HepG2 (cell line): ENCODE data around the gene UBAC2. TPM values are rescaled to one million over a fixed set of nuclear protein-coding genes. Genes with fewer than 3 reads are reported as not detected.

Experiments
- ATAC-seq: fragments of 200-7000 bp; cut with Tn5 transposase; 3 replicates; pipeline ENCODE4 v1.9.1; 2020; ENCODE audit warnings: mild to moderate bottlenecking, moderate library complexity
- BruUV-seq: library from RNA; stranded (reverse); fragments of 400-500 nt; replicated peaks from 2 replicates; lab custom pipeline; 2021; lab: Mats Ljungman, UMichigan
- CTCF ChIA-PET: fragments of 300-600 bp; formaldehyde crosslinking; extraction: SDS; loops from one replicate; lab custom pipeline; 2021; ENCODE audit warnings: low total read pairs, inconsistent platforms, low intra/inter-chr PET ratio; lab: Yijun Ruan, JAX
- POLR2A ChIA-PET: fragments of 350-600 bp; sonication (Branson Sonifier 250); formaldehyde crosslinking; loops from one replicate; lab custom pipeline; 2020; ENCODE audit warnings: antibody characterized with exemption, inconsistent platforms; lab: Yijun Ruan, JAX
- DNase-seq: peaks from one replicate; pipeline ENCODE4 v3.0.0-alpha.2; 2015; ENCODE audit warnings: low spot score
- FAIRE-seq: peaks from 3 replicates; lab custom pipeline; 2011; peaks lifted over from hg19 to GRCh38; lab: Jason Lieb, UNC
- H2AFZ ChIP-seq: one replicate; pipeline ENCODE4 v1.6.1; 2011; ENCODE audit warnings: low read length, inconsistent platforms
- H3K27ac ChIP-seq: fragments of 300-600 bp; 3 replicates; pipeline ENCODE4 v1.8.0; 2011; ENCODE audit warnings: mixed run types, mild to moderate bottlenecking, mixed read lengths, low read length, inconsistent platforms; ENCODE audit not compliant: insufficient read depth; ENCODE audit errors: extremely low read length
- H3K27me3 ChIP-seq, 2 experiments: fragments of 200-600 bp in 1 of 2; 2 replicates in 1 of 2; 3 replicates in 1 of 2; pipeline versions ENCODE4 v1.6.0 to v1.8.0; 2011; ENCODE audit warnings: low read length in 2 of 2, mild to moderate bottlenecking in 2 of 2, moderate library complexity in 2 of 2, inconsistent platforms in 1 of 2; ENCODE audit not compliant: insufficient read depth in 2 of 2, control insufficient read depth in 1 of 2
- H3K36me3 ChIP-seq, 2 experiments: fragments of 200-600 bp in 1 of 2; replicated peaks in 1 of 2; 2 replicates in 1 of 2; 3 replicates in 1 of 2; pipeline versions ENCODE4 v1.5.1 to v1.8.0; 2011; ENCODE audit warnings: low read length in 2 of 2, inconsistent platforms in 1 of 2; ENCODE audit not compliant: insufficient read depth in 2 of 2, control insufficient read depth in 1 of 2
- H3K4me1 ChIP-seq: 2 replicates; pipeline ENCODE4 v1.5.1; 2012; ENCODE audit warnings: low read length, inconsistent platforms; ENCODE audit not compliant: insufficient read depth
- H3K4me2 ChIP-seq: 2 replicates; pipeline ENCODE4 v1.6.0; 2011; ENCODE audit warnings: low read depth, low read length, inconsistent platforms
- H3K4me3 ChIP-seq, 3 experiments: fragments of 200-600 bp in 1 of 3; sonication (generic), shearing (Covaris generic) in 1 of 3; replicated peaks in 1 of 3; 2 replicates each; pipeline ENCODE4 v1.5.1; 2011 to 2016; ENCODE audit warnings: low read length in 3 of 3, inconsistent platforms in 2 of 3, low read depth in 2 of 3, mild to moderate bottlenecking in 2 of 3, control low read depth in 1 of 3, mixed read lengths in 1 of 3; ENCODE audit not compliant: insufficient read depth in 1 of 3
- H3K79me2 ChIP-seq: one replicate; pipeline ENCODE4 v1.6.1; 2011; ENCODE audit warnings: low read length, inconsistent platforms; ENCODE audit not compliant: insufficient read depth
- H3K9ac ChIP-seq: 2 replicates; pipeline ENCODE4 v1.6.0; 2011; ENCODE audit warnings: mild to moderate bottlenecking, low read depth, low read length, inconsistent platforms; ENCODE audit not compliant: insufficient read depth
- H3K9me3 ChIP-seq: 2 replicates; pipeline ENCODE4 v1.5.1; 2012; ENCODE audit warnings: mild to moderate bottlenecking, low read length
- H4K20me1 ChIP-seq: 2 replicates; pipeline ENCODE4 v1.6.0; 2011; ENCODE audit warnings: inconsistent platforms, mild to moderate bottlenecking, low read length, moderate library complexity; ENCODE audit not compliant: insufficient read depth
- DPF2 ChIP-seq: sonication (generic); formaldehyde crosslinking; IDR thresholded peaks from 2 replicates; pipeline ENCODE4 v1.4.0; 2020; ENCODE audit warnings: mild to moderate bottlenecking, low read depth, missing genetic modification reagents, borderline replicate concordance
- KLF12 ChIP-seq: sonication (generic); formaldehyde crosslinking; IDR thresholded peaks from 2 replicates; pipeline ENCODE4 v1.4.0; 2020; ENCODE audit warnings: missing genetic modification reagents, borderline replicate concordance
- RBM39 ChIP-seq: fragments of 200-400 bp; formaldehyde crosslinking; IDR thresholded peaks from one replicate; pipeline ENCODE4 v1.6.1; 2018; ENCODE audit warnings: antibody characterized with exemption, mild to moderate bottlenecking, low read depth, low read length; ENCODE audit not compliant: poor library complexity, severe bottlenecking
- SMARCC2 ChIP-seq: fragments of 450-650 bp; IDR thresholded peaks from 2 replicates; pipeline ENCODE4 v1.6.1; 2017; ENCODE audit warnings: antibody characterized with exemption, mild to moderate bottlenecking
- TEAD2 ChIP-seq: sonication (generic); formaldehyde crosslinking; IDR thresholded peaks from 2 replicates; pipeline ENCODE4 v1.9.0; 2021; ENCODE audit warnings: missing genetic modification reagents
- YEATS2 ChIP-seq: sonication (generic); formaldehyde crosslinking; IDR thresholded peaks from 2 replicates; pipeline ENCODE4 v1.4.0; 2020; ENCODE audit warnings: missing genetic modification reagents, borderline replicate concordance
- ZNF670 ChIP-seq: sonication (generic); formaldehyde crosslinking; IDR thresholded peaks from 2 replicates; pipeline ENCODE4 v1.8.0; 2022; ENCODE audit warnings: mild to moderate bottlenecking, missing genetic modification reagents, borderline replicate concordance
- ZNF839 ChIP-seq: sonication (generic); formaldehyde crosslinking; IDR thresholded peaks from 2 replicates; pipeline ENCODE4 v1.4.0; 2020; ENCODE audit warnings: missing genetic modification reagents, mild to moderate bottlenecking, borderline replicate concordance
- WGBS: methylation state at CpG from one replicate; pipeline ENCODE4 v1.1.6; 2017; ENCODE audit warnings: low lambda C conversion rate; 5-methylcytosine and 5-hydroxymethylcytosine counted together
- in situ Hi-C: cut with HindIII; loops from 2 replicates; pipeline ENCODE4 v1.10.0; 2017; ENCODE audit warnings: low pct_unique_long_range_greater_than_20kb; ENCODE audit not compliant: extremely low pct_ligation_motif_present
- intact Hi-C: fragments of 100-400 bp; cut with micrococcal nuclease; formaldehyde crosslinking; loops from one replicate; pipeline ENCODE4 v1.10.0; 2022; ENCODE audit not compliant: unreplicated experiment
- polyA plus RNA-seq, 8 experiments: library from polyadenylated mRNA; depleted of rRNA in 3 of 8; stranded (reverse) in 7 of 8; unstranded in 1 of 8; fragments of >200 nt; fragmentation: Illumina TruSeq in 4 of 8; extraction: Trizol in 4 of 8; gene quantifications; 2 replicates each; pipeline versions ENCODE4 v1.2.1 to v1.2.3, GENCODE V29; 2011 to 2016; ENCODE audit warnings: low read depth in 4 of 8, missing spikeins in 1 of 8, mixed read lengths in 1 of 8; ENCODE audit not compliant: insufficient read depth in 1 of 8
- total RNA-seq, 5 experiments: library from RNA; depleted of rRNA; stranded (reverse); fragments of >200 nt; fragmentation: Illumina TruSeq; extraction: Trizol; gene quantifications; 2 replicates each; pipeline ENCODE4 v1.2.3, GENCODE V29; 2016; ENCODE audit warnings: low read depth in 1 of 5
- TF ChIP-seq, protein P1 (sequence below): sonication (generic); formaldehyde crosslinking; conservative IDR thresholded peaks from 2 replicates; pipeline ENCODE4 v1.5.0; 2020; ENCODE audit warnings: missing genetic modification reagents
- TF ChIP-seq, protein P2 (sequence below): sonication (generic); formaldehyde crosslinking; IDR thresholded peaks from 2 replicates; pipeline ENCODE4 v1.5.1; 2020; ENCODE audit warnings: missing genetic modification reagents, mild to moderate bottlenecking, borderline replicate concordance

UBAC2 gene
- total and polyA plus RNA-seq, 2 of the 13 experiments (the other 11 are each of a cell fraction or from before 2014, with no cell fraction given) = 61.3 to 80.8 TPM

DNA sequence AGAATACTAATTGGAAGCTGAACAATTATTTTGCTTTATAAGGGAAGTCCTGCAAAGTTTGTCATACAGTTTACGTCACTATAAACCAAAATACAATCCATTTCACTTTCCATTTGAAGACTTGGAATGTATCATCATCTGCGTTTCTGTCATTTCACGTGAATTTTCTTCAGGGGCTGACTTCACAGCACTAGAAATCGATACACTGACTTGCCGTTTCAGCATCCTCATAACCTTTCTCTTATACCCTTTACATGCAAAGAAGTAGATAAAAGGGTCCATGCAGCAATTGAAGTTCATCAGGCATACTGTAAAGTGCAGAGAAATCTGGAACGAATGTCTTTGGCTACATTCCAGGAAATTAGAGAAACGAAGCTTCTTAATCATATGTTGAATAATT, 94.3 kb downstream of the UBAC2 start:
- FAIRE-seq = no peak
- TF ChIP-seq KLF12 (CRISPR knock-in tag) (no peak), ZNF670 (CRISPR knock-in tag) (no peak), DPF2 (CRISPR knock-in tag) (no peak), SMARCC2 (no peak)
- TF ChIP-seq, protein P1, sequence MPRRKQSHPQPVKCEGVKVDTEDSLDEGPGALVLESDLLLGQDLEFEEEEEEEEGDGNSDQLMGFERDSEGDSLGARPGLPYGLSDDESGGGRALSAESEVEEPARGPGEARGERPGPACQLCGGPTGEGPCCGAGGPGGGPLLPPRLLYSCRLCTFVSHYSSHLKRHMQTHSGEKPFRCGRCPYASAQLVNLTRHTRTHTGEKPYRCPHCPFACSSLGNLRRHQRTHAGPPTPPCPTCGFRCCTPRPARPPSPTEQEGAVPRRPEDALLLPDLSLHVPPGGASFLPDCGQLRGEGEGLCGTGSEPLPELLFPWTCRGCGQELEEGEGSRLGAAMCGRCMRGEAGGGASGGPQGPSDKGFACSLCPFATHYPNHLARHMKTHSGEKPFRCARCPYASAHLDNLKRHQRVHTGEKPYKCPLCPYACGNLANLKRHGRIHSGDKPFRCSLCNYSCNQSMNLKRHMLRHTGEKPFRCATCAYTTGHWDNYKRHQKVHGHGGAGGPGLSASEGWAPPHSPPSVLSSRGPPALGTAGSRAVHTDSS (CRISPR knock-in tag) = no peak
- Histone ChIP-seq H3K4me2 (no peak overlapping the region), H4K20me1 (no peaks in the 10 kb centered on the region), H3K9me3 (no peaks in the 10 kb centered on the region), H3K4me1 (no peaks in the 10 kb centered on the region), H2AFZ (no peak overlapping the region), H3K36me3 (peaks cover 3 to 7% of the 10 kb centered on the region in 2 experiments; a peak in 2 of 5 replicates), H3K27me3 (no peaks in the 10 kb centered on the region), H3K4me3 (no peak overlapping the region), H3K79me2 (no peaks in the 10 kb centered on the region), H3K9ac (no peak overlapping the region), H3K27ac (no peak overlapping the region)
- BruUV-seq = no TSS peak
- DNase-seq = no peak
- ATAC-seq = no peak
- ChIA-PET POLR2A (no interaction called here), CTCF (no interaction called here)
- in situ Hi-C loops = no loop called here
- intact Hi-C loops = no loop called here
- WGBS = 95% methylated on average over 7 of the region's 7 CpGs

DNA sequence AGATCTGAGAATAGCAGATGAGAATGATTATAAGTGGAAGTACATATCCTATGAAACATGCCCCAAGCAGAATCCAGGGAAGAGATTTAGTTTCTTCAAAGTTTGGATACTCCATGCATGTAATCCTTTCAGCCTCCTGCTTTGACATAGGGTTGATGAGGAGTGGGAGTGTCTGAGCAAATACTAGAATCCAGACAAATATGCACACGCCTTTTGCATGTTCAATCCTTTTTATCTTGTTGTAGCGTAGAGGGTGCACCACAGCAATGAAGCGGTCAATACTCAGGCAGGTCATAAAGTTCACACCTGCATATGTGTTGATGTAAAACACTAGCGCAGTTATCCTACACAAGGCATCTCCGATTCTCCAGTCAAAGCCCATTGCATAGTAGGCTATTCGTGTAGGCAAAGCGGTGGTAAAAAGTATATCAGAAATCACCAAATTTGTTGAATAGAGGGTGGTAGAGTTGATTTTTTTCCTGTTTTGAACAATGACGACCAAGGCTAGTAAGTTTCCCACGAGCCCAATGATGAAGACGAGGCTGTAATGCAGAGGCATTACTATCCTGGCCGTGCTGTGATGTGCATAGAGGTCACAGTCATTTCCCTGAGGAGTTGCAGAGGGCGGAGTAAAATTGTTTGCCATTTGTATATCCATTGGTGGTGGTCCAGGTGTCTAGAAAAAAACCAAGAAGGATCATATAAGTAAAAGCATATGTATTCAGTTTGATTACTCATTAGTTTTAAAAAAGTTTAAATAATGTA, 95.0 kb downstream of the UBAC2 start:
- no peak for FAIRE-seq

More for the DNA sequence above, 95.0 kb downstream of the UBAC2 start:
- Histone ChIP-seq H3K4me1 (no peaks in the 10 kb centered on the region), H3K79me2 (no peaks in the 10 kb centered on the region), H3K36me3 (peaks cover 3 to 7% of the 10 kb centered on the region in 2 experiments; a peak in 2 of 5 replicates), H4K20me1 (no peaks in the 10 kb centered on the region), H3K9me3 (no peaks in the 10 kb centered on the region), H3K4me3 (no peak overlapping the region), H3K27me3 (no peaks in the 10 kb centered on the region), H3K9ac (no peak overlapping the region), H2AFZ (no peak overlapping the region), H3K27ac (no peak overlapping the region), H3K4me2 (no peak overlapping the region)
- DNase-seq (no peak), ATAC-seq (no peak)
- CTCF ChIA-PET = no interaction called here
- POLR2A ChIA-PET = no interaction called here
- TF ChIP-seq YEATS2 (no peak), TEAD2 (no peak), ZNF839 (no peak), RBM39 (no peak)
- TF ChIP-seq, protein P2, sequence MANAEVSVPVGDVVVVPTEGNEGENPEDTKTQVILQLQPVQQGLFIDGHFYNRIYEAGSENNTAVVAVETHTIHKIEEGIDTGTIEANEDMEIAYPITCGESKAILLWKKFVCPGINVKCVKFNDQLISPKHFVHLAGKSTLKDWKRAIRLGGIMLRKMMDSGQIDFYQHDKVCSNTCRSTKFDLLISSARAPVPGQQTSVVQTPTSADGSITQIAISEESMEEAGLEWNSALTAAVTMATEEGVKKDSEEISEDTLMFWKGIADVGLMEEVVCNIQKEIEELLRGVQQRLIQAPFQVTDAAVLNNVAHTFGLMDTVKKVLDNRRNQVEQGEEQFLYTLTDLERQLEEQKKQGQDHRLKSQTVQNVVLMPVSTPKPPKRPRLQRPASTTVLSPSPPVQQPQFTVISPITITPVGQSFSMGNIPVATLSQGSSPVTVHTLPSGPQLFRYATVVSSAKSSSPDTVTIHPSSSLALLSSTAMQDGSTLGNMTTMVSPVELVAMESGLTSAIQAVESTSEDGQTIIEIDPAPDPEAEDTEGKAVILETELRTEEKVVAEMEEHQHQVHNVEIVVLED = no peak
- BruUV-seq = no TSS peak
- 96% methylated on average over 12 of the region's 12 CpGs for WGBS
- intact Hi-C loops (no loop called here), in situ Hi-C loops (no loop called here)
